ENCODE measurements around the gene SPDEF.

Gene SPDEF

DNA sequence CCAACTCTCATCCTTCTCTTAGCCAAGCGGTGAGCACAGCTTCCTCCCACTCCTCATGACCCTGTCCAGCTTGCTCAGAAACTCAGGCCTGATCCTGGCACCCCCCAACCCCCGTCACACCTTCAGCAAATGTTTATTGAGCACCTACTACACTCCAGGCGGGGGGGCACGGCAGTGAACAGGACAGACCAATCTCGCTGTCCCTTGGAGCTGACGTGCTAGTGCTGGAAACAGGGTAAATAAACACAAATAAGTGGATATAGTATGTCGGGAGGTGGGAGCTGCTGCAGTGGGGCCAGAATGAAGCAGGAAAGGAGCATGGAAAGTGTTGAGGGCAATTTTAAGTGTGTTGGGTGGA, 7.4 kb upstream of the SPDEF start:
- DNase-seq (ENCODE audit: low read depth) = no peak

DNA sequence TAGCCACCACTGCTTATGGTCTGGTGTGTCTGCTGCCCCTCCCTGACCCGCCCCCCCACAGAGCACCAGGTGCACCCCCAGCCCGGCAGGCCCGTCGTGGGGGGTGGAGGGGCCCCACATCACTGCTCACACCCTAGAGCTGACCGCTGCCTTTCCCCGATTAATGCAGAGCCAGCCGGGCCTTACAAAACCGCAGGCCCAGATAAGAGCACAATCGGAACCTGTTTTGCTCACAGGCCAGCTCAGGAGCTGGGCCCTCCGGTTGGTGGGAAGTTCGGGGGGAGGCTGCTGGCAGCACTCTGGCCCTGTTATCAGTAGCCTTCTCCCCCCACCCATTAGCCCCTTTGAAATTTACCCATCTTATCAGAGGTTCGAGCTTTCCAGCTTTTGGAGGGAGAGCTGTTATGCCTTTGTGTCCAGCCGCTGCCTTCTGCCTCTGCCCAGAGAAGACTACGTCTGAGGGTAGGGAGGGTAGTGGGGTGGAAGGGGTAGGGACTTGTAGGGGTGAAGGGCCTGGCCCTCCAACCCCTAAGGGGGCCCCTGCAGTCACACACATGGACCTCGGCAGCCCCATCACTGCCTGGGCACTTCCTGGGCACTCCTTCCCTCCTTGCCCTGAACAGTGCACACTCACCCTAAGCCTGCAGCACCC, 6.9 kb upstream of the SPDEF start:
- DNase-seq (ENCODE audit: low read depth) = no peak

GRCh38 chr6:34562350-34562749, 6.2 kb upstream of the SPDEF start:
- no peak for DNase-seq (ENCODE audit: low read depth)

- DNase-seq (ENCODE audit: low read depth) = no peak
These were observed 5.0 kb upstream of the SPDEF start for GRCh38 chr6:34561227-34561530.

DNA sequence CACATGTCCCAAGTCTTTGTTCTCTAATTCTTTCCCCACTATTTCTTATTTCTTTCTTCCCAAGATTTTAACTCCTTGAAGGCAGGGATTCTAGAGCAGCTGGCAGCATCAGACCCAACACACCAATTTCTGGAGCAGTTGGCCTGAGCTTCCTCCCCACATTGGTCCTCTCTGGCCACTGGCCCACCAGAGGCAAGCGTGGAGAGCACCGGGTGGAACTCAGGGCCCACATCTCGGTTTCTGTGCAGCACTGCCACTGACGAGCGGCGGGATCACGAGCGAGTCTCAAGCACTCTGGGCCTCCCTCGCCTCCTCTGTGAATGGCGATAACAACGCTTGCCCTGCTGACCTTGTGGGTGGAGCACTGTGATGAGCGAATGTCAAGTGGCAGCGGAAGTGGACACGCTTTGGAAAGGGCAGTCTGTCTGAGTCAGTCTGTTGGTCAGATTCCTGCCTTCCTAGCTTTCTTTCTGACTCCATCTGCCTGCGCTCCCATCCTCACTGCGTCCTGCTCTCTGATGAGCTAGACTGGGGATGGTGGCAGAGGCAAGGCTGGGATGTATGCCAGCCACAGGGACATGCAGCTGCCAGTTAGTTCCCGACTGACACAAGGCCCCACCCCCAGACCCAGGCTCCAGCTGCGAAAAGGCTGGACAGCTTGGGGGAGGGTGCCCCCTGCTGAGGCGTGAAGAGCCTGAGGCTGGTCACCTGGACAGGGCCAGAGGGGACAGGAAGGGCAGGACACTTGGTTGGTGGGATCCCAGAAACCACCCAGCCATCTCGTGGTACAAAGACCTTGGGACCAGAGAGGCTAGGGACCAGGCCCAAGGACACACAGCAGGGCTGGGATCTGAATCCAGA, 4.5 kb upstream of the SPDEF start:
- DNase-seq (ENCODE audit: low read depth) = no peak

- no peak for DNase-seq (ENCODE audit: low read depth)
These were observed 3.7 kb upstream of the SPDEF start for GRCh38 chr6:34559651-34560365.

DNA sequence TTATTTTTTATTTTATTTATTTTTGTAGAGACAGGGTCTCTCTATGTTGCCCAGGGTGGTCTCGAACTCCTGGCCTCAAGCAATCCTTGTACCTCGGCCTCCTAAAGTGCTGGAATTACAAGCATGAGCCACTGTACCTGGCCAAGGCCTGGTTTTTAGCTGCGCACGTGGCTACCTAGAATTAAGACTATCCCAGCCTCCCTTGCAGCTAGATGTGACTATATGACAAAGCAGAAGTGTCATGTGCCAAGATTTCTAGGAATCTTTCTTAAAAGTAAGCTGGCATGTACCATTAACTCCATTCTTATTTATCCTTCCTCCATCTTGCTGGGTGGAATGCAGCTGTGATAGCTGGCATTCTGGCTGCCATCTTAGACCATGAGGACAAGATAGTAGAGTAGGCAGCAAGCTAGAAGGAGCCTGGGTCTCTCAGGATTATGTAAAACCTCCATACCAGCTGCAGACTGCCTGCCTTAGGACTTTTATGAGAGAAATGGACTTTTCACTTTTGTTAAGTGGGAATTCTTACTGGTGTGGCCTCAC, 2.1 kb upstream of the SPDEF start:
- DNase-seq (ENCODE audit: low read depth) = no peak

- DNase-seq (ENCODE audit: low read depth) = no peak
These were observed 1.1 kb upstream of the SPDEF start for GRCh38 chr6:34557228-34557627.

- no peak for DNase-seq (ENCODE audit: low read depth)
These were observed 364 bp upstream of the SPDEF start for GRCh38 chr6:34556493-34556892.

DNA sequence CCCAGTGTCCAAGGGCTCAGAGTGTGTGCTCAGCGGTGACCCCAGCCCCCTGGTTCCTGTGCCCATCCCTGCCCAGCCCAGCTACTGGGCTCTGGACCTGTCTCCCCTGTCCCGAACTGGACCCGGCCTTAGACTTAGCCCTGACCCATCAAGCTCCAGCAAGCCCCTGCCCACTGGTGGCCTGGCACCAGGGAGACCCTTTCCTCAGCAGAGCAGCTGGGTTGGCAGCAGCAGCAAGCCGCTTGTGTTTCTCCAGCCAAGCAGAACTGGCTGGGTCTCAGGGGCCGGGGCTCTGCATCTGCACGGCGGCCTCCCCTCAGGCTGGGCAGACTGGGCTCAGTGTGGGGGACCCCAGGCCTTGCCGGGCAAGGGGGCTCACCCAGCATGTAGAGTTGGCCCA, 801 bp downstream of the SPDEF start:
- no peak for DNase-seq (ENCODE audit: low read depth)

- no peak for DNase-seq (ENCODE audit: low read depth)
These were observed 1.2 kb downstream of the SPDEF start for GRCh38 chr6:34555007-34555322.

DNA sequence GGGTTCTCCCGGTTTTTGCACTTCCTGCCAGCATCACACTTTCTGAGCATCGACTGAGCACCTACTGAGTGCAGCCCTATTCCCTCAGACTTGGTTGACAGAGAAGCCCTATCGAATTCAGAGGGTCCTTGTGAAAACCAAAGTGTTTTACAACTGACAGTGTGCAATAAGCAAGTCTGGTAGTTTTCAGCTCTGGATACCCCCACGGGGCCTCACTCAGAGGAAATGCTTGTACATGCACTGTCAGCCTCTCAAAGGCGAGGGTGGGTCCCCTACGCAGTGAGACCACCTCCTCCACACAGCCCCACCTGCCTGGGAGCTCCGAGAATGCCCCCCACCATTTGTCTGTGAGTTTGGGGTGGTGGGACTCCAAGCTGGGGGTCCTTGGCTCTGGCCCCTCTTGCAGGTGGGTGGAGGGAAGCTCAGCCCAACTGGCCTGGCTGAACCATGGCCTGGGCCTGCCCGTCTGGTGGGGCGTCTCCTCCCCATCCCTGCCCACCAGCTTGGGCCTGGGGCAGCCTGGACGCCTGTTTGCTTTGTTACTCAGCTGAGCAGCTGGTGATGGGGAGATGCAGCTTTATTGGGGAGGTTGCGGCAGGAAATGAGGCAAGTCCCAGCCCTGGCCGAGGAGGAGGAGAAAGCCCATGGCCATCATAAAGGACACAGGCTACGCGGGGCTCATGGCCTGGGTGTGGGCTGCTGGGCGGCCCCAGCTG, 1.7 kb downstream of the SPDEF start:
- DNase-seq (ENCODE audit: low read depth) = no peak

GRCh38 chr6:34553750-34554149, 2.4 kb downstream of the SPDEF start:
- DNase-seq (ENCODE audit: low read depth) = no peak

DNA sequence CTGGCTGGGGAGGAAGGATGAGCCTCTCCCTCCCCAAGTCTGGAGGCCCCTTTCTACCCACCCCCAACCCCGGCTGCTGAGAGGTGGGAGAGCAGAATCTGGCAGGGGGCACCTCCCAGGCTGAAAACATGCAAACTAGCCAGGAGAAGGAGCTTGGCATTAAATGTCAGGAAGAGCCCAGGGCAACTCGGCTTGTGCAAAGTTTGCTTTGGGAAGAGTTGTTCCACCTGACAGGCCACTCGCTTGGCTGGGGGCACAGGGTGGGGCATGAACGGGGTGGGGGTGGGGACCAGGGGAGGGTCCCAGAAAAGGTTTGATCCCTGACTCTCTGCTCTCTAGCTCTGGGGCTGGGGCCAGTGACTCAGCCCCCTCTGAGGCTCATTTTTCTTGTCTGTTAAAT, 3.0 kb downstream of the SPDEF start:
- DNase-seq (ENCODE audit: low read depth) = no peak

GRCh38 chr6:34552620-34553019, 3.5 kb downstream of the SPDEF start:
- DNase-seq (ENCODE audit: low read depth) = no peak

DNA sequence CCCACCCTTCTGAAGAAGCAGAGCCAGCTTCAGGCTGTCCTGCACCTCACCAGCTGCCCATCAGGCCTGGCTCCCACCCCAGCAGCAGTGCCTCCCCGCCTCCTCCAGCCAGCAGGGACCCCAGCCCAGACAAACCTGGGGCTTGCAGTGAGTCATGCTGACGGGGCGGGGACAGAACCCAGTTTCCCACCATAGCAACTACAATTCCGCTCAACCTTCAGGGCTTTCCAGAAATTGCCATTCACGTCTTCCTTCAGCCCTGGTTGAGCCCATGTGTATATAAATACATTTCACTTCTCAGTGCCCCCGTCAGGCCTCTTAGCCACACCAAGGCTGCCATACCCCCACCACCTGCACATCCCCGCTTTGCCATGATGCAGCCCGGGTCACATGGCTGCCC, 4.4 kb downstream of the SPDEF start:
- DNase-seq (ENCODE audit: low read depth) = no peak

- no peak for DNase-seq (ENCODE audit: low read depth)
These were observed 6.3 kb downstream of the SPDEF start for GRCh38 chr6:34549804-34550202.

- DNase-seq (ENCODE audit: low read depth) = no peak
These were observed 6.9 kb downstream of the SPDEF start for GRCh38 chr6:34549026-34549803.

- no peak for DNase-seq (ENCODE audit: low read depth)
These were observed 8.2 kb downstream of the SPDEF start for GRCh38 chr6:34547701-34548644.

DNA sequence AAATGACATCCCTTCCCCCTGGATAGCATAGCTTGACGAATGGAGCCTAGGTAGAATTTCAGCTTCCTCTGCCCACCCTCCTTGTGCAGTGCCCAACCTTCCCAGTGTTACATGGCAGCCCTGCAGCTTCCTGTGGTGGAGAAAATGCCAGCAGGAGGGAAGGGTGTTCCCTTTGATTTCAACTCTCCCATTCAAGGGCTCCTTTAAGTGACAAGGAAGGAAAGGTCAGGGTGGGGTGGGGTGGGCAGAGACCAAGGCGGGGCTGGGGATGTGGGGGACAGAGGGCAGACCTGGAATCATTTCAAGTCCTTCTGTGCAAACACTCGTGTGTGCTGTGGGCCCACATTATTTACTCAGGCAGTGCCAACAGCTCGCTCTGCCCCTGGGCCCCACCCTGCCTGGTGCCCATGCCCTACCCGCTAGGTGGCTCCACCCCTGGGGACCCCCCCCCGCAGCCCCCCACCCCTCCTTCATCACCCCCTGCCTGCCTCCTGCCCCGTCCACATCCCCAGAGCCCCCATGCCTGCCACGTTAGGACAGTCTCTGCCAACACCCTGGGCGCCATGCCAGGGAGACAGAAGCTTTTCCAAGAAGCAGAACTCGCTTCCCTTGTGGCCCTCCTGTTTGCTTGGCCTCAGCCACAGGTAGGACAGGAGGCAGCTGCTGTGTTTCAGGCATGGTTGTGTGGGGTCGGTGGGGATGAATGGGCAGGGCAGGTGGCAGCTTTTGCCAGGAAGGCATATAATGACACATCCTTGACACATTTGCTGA, 9.4 kb downstream of the SPDEF start:
- DNase-seq (ENCODE audit: low read depth) = no peak

All from stimulated activated CD4-positive, alpha-beta T cell treated with anti-CD3 and anti-CD28 coated beads, Interleukin-2, amount 100 ng/mL, for 4 hours (primary cell).